T follicular helper cell (primary cell): ENCODE results near the gene SIRT7.
"Not testable (repeated sequence)": the region's sequence is repeated elsewhere in the genome, so short reads cannot be mapped to it uniquely, and the experiment has no call there.

Source experiments
- DNase-seq: peaks from one replicate; pipeline ENCODE4 v3.0.0-alpha.2; 2020; ENCODE audit warnings: low read depth

The SIRT7 gene

GRCh38 chr17:81955058-81955681 lies 37.2 kb upstream of the SIRT7 start:
- DNase-seq, result no peak

GRCh38 chr17:81954131-81955057 lies 36.4 kb upstream of the SIRT7 start:
- no peak for DNase-seq

- not testable (repeated sequence) for DNase-seq
These were observed 35.5 kb upstream of the SIRT7 start for GRCh38 chr17:81953443-81953842.

- no peak for DNase-seq
These were observed 34.8 kb upstream of the SIRT7 start for GRCh38 chr17:81952792-81953228.

- DNase-seq, result no peak
These were observed 34.1 kb upstream of the SIRT7 start for GRCh38 chr17:81951785-81952684.

- no peak for DNase-seq
These were observed 32.5 kb upstream of the SIRT7 start for GRCh38 chr17:81950501-81950900.

GRCh38 chr17:81948635-81949378 lies 30.8 kb upstream of the SIRT7 start:
- DNase-seq, result no peak

- no peak for DNase-seq
These were observed 29.2 kb upstream of the SIRT7 start, which contains the start of gene MYADML2 for GRCh38 chr17:81947189-81947588. Gene MYADML2, minus strand, starts transcription at chr17:81947233. Its CDS starts 5,492 bp downstream, at chr17:81941741.

GRCh38 chr17:81944858-81945257 lies 26.9 kb upstream of the SIRT7 start:
- DNase-seq, result no peak

GRCh38 chr17:81942167-81942553 lies 24.2 kb upstream of the SIRT7 start:
- DNase-seq, result no peak

GRCh38 chr17:81941484-81942166 lies 23.6 kb upstream of the SIRT7 start:
- DNase-seq, result no peak

- DNase-seq, result no peak
These were observed 22.8 kb upstream of the SIRT7 start for GRCh38 chr17:81940538-81941483.

- DNase-seq, result no peak
These were observed 22.0 kb upstream of the SIRT7 start for GRCh38 chr17:81939881-81940385.

- no peak for DNase-seq
These were observed 21.2 kb upstream of the SIRT7 start for GRCh38 chr17:81939218-81939617.

- DNase-seq, result no peak
These were observed 17.7 kb upstream of the SIRT7 start for GRCh38 chr17:81935709-81936084.

- no peak for DNase-seq
These were observed 17.1 kb upstream of the SIRT7 start for GRCh38 chr17:81934850-81935708.

GRCh38 chr17:81934098-81934757 lies 16.3 kb upstream of the SIRT7 start:
- no peak for DNase-seq

GRCh38 chr17:81933178-81933699 lies 15.3 kb upstream of the SIRT7 start:
- no peak for DNase-seq
